RPMI8226 (cell line): Measurements from ENCODE around the gene PSMB7.

Experiments used
- DNase-seq: peaks from one replicate; pipeline ENCODE4 v3.0.0-alpha.2; 2015

Gene PSMB7

DNA sequence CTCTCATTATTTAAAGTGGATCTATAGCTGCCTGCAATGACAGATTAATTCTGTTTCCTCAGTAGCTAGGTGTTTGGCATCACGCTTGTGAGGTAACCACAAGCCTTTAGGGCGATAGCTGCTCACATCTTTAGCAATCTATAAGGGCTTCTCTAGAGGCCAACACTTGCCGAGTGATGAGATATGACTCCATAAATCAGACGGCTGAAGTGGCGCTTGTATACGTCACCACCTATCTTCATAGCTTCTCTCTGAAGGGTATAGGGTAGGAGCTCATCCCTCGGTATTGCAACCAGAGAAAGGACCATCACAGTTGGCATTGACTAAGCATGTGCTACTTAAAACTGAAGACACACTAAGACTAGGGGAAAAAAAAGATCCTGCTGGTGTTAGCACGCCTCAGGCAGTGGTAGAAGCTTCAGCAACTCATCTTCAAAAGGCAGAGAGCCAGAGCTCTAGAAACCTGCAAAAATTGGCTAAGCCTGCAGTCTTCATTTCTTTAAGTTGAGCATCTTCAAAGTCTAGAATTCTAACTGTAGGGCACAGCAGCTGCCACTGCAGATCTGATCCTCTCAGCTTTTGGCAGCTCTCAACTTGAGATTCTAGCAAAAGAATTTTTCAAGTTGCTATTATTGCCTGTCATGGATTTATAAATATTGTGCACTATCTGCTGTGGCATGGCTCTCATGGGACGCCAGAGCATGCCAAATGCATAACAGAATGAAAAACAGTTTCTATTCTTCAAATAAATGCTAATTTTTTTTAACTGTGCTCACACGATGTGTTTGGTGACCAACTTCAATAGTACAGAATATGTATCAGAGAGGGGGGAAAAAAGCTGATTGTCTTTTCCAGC lies 37.5 kb downstream of the PSMB7 start:
- no peak for DNase-seq

DNA sequence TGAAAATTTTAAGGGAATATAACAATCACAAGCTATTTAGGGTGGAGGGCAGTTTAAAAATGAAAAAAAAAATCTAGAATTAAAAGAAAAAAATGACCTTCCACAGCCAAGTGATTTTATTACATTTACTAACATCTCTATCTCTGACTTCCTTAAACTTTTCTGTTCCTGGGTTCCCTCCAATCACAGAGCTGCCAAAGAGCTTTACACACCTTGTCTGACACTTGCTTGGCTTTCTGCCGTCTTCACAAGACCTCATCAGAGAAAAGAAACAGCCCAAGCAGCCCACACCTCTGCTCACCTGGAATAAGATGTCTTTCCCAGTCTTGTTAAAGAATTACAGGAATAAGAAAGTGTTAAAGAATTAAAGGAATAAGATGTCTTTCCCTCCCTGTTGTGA lies 38.9 kb downstream of the PSMB7 start:
- DNase-seq, result no peak

DNA sequence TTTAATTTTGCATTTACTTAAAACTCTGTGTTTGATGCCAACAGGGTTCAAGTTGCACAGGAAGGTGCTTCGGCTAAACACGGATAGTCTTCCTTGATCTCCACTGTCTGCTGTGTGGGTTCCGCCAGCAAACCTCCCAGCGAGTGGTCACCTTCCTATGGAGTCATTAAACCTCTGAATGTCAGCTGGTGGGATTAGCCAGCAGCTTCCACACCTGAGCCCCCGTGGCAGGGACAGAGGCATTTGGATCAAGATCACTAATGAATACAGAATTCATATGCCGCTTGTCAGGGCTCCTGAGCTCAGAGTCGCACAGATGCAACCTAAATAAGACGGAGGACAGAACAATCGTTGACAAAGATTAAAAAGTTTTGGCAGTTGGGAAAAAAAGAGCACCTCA lies 39.5 kb downstream of the PSMB7 start:
- no peak for DNase-seq

DNA sequence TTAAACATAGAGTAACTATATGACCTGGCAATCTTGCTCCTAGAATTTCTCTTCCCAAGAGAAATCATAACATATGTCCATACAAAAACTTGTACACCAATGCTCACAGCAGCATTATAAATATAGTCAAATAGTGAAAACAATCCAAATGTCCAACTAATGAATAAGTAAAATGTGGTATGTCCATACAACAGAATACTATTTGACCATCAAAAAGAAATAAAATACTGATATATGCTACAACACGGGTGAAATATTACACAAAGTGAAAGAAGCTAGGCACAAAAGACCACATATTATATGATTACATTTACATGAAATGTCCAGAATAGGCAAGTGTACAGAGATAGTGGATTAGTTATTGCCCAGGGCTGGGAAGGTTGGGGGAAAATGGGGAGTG lies 41.4 kb downstream of the PSMB7 start:
- no peak for DNase-seq

DNA sequence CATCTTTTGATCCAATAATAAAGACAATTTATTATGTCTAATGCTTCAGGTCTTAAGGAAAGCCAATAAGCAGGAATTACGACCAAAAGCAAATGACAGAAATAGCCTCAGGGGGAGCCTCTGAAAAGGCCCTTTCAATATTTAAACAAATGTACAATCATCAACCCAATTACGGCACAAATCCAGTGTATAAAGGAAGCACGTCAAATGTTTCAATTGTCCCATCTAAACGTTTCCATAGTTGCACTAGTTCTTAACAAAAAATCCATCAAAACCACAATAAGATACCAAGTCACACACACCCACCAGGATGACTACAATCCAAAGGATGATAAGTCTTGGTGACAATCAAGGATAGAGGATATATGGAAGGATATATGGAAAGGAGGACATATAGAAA lies 41.9 kb downstream of the PSMB7 start:
- no peak for DNase-seq

DNA sequence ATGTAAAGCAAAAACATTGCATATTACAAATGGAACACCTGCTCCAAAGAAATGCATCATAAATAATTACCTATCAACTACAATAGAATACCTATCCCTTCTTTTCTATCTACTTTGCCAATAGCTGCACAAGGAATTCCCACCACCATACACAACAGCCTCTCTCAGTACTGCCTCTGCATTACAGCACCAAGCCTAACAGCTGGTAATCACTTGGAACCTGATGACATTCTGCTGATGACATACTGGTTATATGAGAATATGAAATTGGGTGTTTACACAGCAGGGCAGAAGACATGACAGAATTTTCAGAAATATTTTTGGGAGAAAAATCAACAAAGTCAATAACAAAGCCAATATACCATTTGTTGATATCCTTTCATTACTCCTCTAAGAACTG lies 43.2 kb downstream of the PSMB7 start:
- no peak for DNase-seq

DNA sequence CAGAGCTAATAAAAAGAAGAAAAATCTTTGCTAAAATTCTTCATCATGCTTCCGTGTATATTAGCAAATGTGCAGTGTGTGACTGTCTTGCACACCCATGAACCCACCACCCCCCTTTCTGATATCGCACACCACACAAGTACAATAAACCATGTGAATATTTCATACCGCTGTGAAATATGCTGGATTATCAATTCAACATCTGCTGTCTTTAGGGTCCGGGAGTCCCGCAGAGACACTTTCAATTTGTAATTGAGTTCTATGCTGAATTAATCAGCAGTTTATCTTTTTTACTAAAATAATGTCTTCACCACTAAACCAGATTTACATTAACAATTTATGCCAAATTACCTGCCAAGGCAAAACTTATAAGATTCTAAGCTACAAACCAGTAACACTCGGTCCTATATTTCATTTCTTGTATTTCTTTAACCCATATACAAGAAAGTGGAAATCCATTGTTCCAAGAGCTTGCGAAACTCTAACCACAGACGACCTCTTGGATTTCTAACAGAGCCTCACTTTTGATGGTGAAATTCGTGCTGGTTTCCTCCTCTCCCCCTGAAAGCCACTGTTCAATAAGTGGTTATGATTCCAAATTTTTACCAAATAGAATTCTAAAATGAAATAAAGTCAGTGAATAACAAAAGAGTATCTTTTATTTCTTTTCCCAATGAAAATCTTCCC lies 44.2 kb downstream of the PSMB7 start:
- no peak for DNase-seq

DNA sequence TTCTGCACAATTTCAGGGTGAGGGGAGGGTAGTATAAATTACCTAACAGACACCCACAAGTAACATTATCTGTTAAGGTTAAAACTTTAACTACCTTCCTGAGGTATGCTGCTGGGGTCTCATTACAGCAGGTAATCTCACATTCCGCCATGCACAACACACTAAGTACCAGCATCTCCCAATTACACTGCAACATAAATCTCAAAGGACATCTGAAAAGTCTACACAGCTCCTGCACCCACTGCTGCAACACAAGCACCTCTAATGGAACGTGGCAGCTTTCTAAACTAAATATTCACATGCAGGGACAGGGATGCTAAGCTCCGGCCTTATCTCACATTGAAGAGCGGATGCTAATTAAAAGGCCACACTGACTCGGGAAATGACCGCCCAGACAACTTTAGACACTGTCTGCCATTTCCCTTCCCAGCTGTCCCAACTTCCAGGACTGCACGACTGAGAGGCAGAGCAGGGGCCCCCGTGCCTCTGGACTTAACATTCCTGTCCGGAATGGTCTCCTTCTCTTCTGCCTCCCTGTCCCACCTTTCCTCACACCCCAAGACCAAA lies 45.9 kb downstream of the PSMB7 start:
- DNase-seq, result no peak

DNA sequence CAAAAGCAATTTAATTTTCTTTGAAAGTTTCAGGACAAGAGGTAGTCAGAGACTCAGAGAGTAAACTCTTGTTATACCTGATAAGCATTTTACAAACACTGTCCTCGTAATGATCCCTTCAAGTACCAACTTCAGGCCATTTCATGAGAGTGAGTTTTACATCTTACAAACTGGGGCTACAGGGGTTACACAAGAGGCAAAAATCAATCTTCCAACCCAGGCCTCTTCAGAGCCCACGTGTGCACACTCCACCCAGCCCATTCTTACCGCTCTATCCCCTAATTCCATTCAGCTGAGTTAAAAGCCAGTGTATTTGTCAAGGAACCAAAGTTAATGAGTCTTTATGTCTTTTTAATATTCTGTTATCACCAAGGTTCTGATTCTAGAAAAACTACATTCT lies 46.5 kb downstream of the PSMB7 start:
- no peak for DNase-seq

DNA sequence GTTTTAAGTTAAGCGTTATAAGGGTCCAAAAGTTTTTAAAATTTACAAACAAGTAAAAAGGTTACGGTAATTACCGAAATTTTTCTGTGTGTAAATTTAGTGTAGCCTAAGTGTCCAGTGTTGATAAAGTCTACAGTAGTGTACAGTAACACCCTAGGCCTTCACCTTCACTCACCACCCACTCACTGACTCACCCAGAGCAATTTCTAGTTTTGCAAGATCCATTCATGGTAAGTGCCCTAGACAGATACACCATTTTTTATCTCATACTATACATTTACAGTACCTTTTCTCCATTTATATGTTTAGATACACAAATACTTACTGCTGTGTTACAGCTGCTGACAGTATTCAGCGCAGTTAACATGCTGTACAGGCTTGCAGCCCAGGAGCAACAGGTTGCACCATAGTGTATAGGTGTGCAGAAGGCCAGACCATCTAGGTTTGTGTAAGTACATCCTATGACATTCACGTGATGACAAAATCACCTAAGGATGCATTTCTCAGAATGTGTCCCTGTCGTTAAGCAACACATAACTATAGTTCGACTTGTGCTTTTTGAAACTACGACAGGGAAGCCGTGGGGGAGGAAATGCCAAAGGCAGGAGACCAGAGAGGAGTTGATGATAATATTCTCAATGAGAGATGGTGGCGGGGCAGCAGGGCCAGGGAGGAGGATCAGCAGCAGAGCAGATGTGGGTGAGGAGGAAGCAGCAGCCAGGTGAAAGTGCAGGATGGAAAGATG lies 48.6 kb downstream of the PSMB7 start:
- DNase-seq, result no peak

DNA sequence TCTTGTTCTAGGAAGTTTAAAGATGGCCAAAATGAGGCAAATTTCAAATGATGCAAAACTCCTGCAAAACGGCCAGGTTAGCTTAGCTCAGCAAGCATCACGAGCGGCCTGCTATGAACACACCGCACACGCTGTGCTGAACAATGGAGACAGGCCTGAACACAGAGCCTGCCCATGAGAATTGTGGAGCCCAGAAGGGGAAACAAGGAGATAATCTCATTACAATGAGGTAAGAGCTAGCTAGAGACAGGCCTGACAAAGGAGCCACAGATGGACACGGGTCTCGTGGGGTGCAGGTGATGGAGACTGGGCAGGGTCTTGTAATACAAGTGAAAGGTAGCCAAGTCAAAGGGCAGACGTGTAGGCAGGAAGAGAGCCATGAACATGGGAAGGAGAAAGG lies 50.2 kb downstream of the PSMB7 start:
- DNase-seq, result no peak

DNA sequence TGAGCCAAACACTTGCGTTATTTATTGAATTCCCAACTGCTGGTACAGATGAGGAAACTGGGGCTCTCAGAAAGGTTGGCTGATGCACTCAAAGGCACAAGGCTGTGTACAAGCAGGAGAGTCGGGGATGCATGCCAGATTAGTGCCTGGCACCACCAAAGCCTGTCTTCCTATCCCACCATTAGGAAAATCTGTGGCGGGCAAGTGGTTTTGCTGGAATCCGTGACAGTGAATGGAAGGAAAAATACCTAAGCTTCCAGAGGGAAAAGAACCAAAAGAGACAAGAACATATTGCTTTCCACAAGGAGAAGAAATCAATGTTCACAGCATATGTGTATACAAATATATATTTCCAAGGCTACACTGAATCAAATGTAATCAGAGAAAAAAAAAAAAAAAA lies 51.1 kb downstream of the PSMB7 start:
- no peak for DNase-seq

DNA sequence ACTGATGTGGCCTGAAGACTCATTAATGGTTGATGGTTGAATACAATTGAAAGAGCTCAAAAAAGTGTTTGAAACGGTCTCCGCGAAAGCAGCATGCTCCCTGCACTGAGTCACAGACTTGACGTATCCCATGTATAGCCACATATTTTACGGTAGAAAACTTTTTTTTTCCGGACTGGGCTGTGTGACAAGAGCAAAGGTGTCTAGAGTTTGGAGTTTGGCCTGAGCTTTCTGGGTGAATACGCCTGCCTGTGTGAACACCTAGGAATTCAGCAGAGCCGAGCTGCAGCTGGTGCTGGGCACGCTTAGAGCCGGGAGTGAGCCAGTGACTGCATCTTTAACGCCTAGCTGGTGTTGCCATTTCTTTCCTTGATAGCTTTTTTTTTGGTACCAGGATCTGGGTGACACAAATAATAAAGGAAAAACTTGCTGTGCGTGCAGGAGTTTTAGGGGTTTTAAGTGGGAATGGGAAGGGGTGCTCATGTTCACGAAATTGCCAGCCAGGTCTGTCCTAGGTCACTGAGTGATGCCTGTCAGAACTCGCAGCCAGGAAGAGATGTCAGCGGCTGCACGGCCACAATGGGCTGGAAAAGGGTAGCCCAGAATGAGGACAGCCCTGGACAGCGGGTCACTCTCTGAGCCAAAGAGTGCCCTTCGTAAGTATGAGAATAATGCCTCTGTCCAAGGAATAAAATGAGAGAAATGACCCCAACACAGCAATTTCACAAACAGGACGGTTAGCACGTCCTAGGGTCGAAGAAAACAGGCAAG lies 51.7 kb downstream of the PSMB7 start:
- DNase-seq, result no peak

DNA sequence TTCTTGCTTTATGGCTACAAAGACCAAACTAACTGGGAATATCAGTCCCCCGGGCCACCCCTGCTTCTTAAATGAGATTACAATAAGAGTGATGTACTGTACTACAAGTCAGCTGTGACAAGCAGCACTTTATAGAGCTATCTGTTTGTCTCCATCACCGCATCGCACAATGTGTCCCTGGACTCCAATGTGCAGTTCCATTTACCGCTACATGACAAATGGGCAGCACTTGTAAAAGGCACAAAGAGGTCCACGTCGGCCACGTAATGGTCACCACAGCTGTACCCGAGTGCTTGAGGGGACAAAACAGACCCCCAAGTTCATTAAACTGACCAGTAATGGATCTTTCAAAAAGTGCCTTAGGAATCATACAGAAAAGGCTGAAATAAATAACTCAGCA lies 54.1 kb downstream of the PSMB7 start:
- DNase-seq, result no peak

DNA sequence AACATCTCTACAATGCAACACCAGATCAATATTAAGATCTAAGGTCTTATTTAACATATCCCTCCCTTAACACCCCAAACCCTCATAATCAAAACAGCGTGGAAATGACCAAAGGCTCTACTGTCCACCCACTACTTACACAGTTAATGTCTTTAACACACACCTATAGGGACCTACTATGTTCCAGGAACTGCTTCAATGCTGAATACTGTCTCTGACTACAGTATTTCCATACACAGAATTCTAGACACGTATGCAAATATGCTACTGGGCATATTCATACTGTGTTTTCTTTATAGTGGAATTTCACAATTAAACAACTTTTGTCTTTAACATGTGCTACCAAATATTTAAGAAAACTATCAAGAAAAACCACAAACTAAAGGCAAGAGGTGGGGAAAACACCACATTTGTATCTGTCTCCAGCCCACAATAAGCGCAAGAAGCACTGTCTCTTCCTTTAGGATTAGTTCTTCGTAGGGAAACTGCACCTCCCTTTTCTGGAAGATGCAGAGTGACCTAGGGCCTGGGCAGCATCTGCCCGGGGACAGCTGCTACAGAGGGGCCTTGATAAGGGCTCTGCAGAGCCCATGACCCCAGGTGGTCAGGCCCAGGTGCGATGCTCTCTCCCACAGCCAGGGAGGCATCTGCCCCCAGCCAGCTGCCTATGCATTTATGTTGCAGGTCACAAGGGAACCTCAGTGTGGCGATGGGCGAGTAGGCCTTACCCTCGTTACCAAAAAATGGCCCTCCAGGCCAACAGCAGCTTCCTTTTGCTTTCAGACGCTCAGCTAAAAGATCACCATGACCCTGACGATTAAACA lies 55.2 kb downstream of the PSMB7 start:
- no peak for DNase-seq

DNA sequence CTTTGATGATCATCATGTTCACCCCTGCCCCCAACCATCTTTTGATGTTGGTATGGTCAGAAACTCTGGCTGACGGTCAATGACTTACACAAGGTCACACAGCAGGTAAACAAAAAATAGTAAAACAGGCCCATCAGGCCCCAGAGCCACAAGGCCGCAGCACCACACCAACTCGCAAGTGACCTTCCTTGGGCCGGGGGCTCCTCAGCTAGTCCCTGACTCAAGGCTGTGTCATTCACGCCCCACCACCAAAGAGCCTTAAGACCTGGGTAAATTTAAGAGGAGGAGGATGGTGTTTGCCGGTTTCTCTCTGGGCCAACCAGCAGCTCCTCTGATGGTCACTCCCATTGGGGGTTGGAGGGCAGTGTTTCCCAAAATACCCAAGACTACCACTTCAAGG lies 55.8 kb downstream of the PSMB7 start:
- no peak for DNase-seq

DNA sequence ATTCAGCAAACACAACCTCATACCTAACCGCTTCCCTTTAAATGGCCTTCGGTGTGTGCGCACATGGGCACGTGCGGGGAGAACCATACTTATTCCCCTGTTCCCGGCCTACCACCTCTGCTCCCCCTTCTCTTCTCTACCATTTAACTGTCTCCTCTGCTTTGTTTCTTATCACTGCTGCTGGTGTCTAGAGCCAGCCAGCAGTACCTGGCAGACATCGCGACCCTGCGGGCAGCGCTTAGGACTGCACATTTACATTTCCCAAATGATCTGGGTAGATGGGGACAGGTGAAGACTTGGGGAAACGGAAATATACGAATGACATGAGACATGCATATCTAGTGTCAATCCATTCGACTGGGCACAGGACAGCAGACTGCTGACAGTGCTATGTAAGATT lies 56.6 kb downstream of the PSMB7 start:
- no peak for DNase-seq

DNA sequence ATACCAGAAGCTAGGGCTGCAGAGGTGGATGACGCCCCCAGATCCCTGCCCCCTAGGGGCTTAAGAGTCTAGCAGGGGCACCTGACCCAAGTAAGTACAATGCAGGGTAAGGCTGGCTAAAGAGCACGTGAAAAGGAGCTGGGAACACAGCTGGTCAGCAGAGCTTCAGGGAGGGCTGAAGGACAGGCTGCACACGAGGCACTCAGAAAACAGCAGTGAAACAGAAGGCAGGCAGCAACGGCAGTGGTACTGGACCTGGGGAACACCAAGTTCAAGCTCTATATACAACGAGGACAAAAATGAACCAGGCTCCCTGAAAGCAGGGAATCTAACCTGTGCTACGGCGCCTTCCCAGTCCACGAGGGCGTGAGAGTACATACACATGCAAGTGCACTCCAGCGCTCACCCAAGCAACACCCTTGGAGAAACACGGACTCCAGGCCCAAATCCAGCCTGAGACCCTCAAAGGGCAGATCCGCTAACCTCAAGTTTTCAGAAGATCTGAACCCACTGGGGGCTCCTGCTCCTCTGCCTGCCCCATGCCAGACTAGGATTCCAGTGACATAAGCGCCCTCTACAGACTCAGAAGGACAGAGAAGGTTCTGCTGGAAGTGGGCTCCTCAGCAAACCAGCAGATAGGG lies 57.4 kb downstream of the PSMB7 start:
- DNase-seq, result no peak

DNA sequence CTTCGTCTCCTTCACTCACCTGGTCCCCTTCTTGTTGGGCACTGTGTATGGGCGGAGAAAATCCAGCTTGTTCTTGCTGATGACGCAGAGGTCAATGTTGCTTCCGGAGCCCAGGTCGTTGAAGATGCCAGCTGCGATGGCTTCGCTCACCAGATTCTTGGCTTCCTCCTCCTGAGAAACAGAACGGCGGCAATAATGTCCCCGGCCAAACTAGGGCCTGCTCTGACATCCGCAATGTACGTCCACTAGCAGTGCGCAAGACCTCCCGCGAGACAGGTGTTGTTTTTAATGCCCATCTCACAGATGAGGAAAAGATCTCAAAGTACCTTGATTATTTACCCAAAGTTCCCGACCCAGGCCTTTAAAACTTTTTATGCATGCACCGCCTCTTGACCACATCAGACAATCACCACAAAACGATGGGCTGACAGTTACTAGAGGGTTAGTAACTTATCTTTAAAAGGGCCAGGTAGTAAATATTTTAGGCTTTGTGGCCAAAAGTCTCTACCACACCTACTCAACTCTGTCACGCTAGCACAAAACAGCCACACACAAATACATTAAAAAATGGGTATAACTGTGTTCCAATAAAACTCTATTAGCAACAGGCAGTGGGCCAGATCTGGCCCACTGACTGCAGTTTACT lies 58.4 kb downstream of the PSMB7 start:
- DNase-seq, result no peak

DNA sequence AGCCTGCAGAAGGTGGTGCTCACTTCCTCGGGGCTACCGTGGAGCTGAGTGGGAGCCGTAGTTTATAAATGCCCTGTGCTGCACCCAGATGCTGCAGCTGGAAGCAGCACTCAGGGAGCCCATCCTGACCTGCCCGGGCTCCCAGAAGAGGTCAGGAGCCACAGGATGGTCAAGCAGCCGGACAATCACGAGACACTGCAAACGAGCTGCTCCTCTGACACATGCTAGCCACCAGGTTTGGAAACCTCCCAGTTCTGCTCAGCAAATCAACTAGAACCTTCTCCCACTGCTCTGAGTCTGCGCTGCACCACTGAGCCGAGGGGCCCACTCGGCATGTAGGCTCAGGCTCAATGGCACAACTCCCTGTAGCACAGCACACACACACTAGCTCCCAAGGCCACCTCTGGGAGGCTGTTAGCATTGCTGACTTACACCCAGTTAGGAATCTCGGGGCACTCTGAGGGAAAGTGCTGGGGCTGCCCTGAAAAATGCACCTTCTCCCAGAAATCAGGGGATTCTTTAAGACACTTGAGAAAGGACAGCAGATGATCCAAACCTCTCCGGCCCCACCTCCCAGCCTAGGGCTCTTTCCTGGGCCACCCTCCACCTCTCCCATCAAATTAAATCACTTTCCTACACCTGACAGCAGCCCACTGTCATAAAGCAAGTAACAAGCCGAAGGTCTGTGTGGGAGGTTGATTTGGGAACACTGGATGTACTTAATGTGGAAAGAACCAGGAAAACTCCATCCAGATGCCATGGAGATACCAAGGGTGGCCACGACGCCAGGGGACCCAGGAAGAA lies 59.1 kb downstream of the PSMB7 start:
- DNase-seq, result no peak
